Measurements from ENCODE around the gene BZW2. TPM values are rescaled to one million over a fixed set of nuclear protein-coding genes. Genes with fewer than 3 reads are reported as not detected.

BZW2 gene
- polyA plus RNA-seq, 1 donor (not counting 4 experiments of a cell fraction or from before 2014, with no cell fraction given): 65.7 TPM

- no peaks in the 10 kb centered on the region for H3K36me3 ChIP-seq (ENCODE audit: control insufficient read depth in 2 of 2, extremely low read depth in 1 of 2, insufficient read depth in 2 of 2, low read length in 2 of 2)
- H3K27ac ChIP-seq (ENCODE audit: control insufficient read depth, insufficient read depth, low read length): no peak overlapping the region
- no peaks in the 10 kb centered on the region for H3K9me1 ChIP-seq (ENCODE audit: control insufficient read depth, extremely low read depth, insufficient read depth, low read length)
- H3K4me3 ChIP-seq (ENCODE audit: control insufficient read depth in 2 of 3, extremely low read depth in 1 of 3, insufficient read depth in 2 of 3, low read depth in 1 of 3, low read length in 3 of 3): no peak overlapping the region
- H3K9ac ChIP-seq (ENCODE audit: control insufficient read depth, extremely low read depth, insufficient read depth, low read length): no peak overlapping the region
- FAIRE-seq (no peak), DNase-seq (ENCODE audit: low read depth, low spot score) (no peak)
- H3K4me2 ChIP-seq (ENCODE audit: control insufficient read depth, extremely low read depth, insufficient read depth, low read depth, low read length): no peak overlapping the region
- TF ChIP-seq CTCF (optimal IDR thresholded peaks at IDR 0.05 in 1 of 3, IDR thresholded peaks at IDR 0.05 in 1 of 3, conservative IDR thresholded peaks at IDR 0.05 in 1 of 3; ENCODE audit: extremely low read depth in 1 of 3, insufficient read depth in 2 of 3, low read length in 3 of 3) (no peak), EZH2 (IDR thresholded peaks at IDR 0.05; ENCODE audit: low read length) (no peak)
- no peaks in the 10 kb centered on the region for H3K27me3 ChIP-seq (ENCODE audit: control insufficient read depth, extremely low read depth, insufficient read depth, low read length)
- no peaks in the 10 kb centered on the region for H3K4me1 ChIP-seq (ENCODE audit: control insufficient read depth, extremely low read depth, insufficient read depth, low read length)
- H3K9me3 ChIP-seq (ENCODE audit: control insufficient read depth, low read depth, low read length): no peaks in the 10 kb centered on the region
- no peak overlapping the region for H2AFZ ChIP-seq (ENCODE audit: control insufficient read depth, low read length)
- dilution Hi-C loops (cut with MboI; ENCODE audit: extremely low pct_ligation_motif_present, low sequenced_read_pairs): no loop called here
- H3K79me2 ChIP-seq (ENCODE audit: control insufficient read depth, insufficient read depth, low read length): no peaks in the 10 kb centered on the region
- no peaks in the 10 kb centered on the region for H4K20me1 ChIP-seq (ENCODE audit: control insufficient read depth, extremely low read depth, insufficient read depth, low read length)
Observed at GRCh38 chr7:16730937-16731336, 85.0 kb downstream of the BZW2 start.

GRCh38 chr7:16732828-16733227, 86.8 kb downstream of the BZW2 start:
- dilution Hi-C loops (cut with MboI; ENCODE audit: extremely low pct_ligation_motif_present, low sequenced_read_pairs): no loop called here

More at GRCh38 chr7:16732828-16733227, 86.8 kb downstream of the BZW2 start:
- Histone ChIP-seq H3K79me2 (ENCODE audit: control insufficient read depth, insufficient read depth, low read length) (no peaks in the 10 kb centered on the region), H3K9me1 (ENCODE audit: control insufficient read depth, extremely low read depth, insufficient read depth, low read length) (no peaks in the 10 kb centered on the region), H3K36me3 (ENCODE audit: control insufficient read depth in 2 of 2, extremely low read depth in 1 of 2, insufficient read depth in 2 of 2, low read length in 2 of 2) (no peaks in the 10 kb centered on the region), H4K20me1 (ENCODE audit: control insufficient read depth, extremely low read depth, insufficient read depth, low read length) (no peaks in the 10 kb centered on the region), H3K9ac (ENCODE audit: control insufficient read depth, extremely low read depth, insufficient read depth, low read length) (no peak overlapping the region), H3K4me2 (ENCODE audit: control insufficient read depth, extremely low read depth, insufficient read depth, low read depth, low read length) (no peak overlapping the region), H2AFZ (ENCODE audit: control insufficient read depth, low read length) (no peak overlapping the region), H3K4me3 (ENCODE audit: control insufficient read depth in 2 of 3, extremely low read depth in 1 of 3, insufficient read depth in 2 of 3, low read depth in 1 of 3, low read length in 3 of 3) (no peak overlapping the region), H3K27ac (ENCODE audit: control insufficient read depth, insufficient read depth, low read length) (no peak overlapping the region), H3K27me3 (ENCODE audit: control insufficient read depth, extremely low read depth, insufficient read depth, low read length) (no peaks in the 10 kb centered on the region), H3K4me1 (ENCODE audit: control insufficient read depth, extremely low read depth, insufficient read depth, low read length) (no peaks in the 10 kb centered on the region), H3K9me3 (ENCODE audit: control insufficient read depth, low read depth, low read length) (no peaks in the 10 kb centered on the region)
- TF ChIP-seq EZH2 (IDR thresholded peaks at IDR 0.05; ENCODE audit: low read length) (no peak), CTCF (optimal IDR thresholded peaks at IDR 0.05 in 1 of 3, IDR thresholded peaks at IDR 0.05 in 1 of 3, conservative IDR thresholded peaks at IDR 0.05 in 1 of 3; ENCODE audit: extremely low read depth in 1 of 3, insufficient read depth in 2 of 3, low read length in 3 of 3) (no peak)
- DNase-seq (ENCODE audit: low read depth, low spot score) (no peak), FAIRE-seq (no peak)
